ENCODE data around the gene RBFOX2. TPM values are rescaled to one million over a fixed set of nuclear protein-coding genes. Genes with fewer than 3 reads are reported as not detected.
"Not testable (repeated sequence)": the region's sequence is repeated elsewhere in the genome, so short reads cannot be mapped to it uniquely, and the experiment has no call there.

RBFOX2 gene
- total RNA-seq, 1 experiment from 2014 or later: 61.5 TPM

GRCh38 chr22:36015155-36015810 is 13.3 kb downstream of the RBFOX2 start:
- in situ Hi-C loops (cut with HindIII; ENCODE audit: low pct_unique_long_range_greater_than_20kb, low sequenced_read_pairs): no loop called here
- DNase-seq (ENCODE audit: low read depth): no peak

- in situ Hi-C loops (cut with HindIII; ENCODE audit: low pct_unique_long_range_greater_than_20kb, low sequenced_read_pairs): no loop called here
- no peak for DNase-seq (ENCODE audit: low read depth)
Measured at GRCh38 chr22:36014546-36015074, 14.0 kb downstream of the RBFOX2 start.

- in situ Hi-C loops (cut with HindIII; ENCODE audit: low pct_unique_long_range_greater_than_20kb, low sequenced_read_pairs): no loop called here
- no peak for DNase-seq (ENCODE audit: low read depth)
Measured at GRCh38 chr22:36012332-36012731, 16.3 kb downstream of the RBFOX2 start.

GRCh38 chr22:36010882-36011281 is 17.7 kb downstream of the RBFOX2 start:
- peak; percentile 16 for DNase-seq (ENCODE audit: low read depth)
- in situ Hi-C loops (cut with HindIII; ENCODE audit: low pct_unique_long_range_greater_than_20kb, low sequenced_read_pairs): no loop called here

GRCh38 chr22:36010090-36010489 is 18.5 kb downstream of the RBFOX2 start:
- no peak for DNase-seq (ENCODE audit: low read depth)
- in situ Hi-C loops (cut with HindIII; ENCODE audit: low pct_unique_long_range_greater_than_20kb, low sequenced_read_pairs): no loop called here

GRCh38 chr22:36009085-36009484 is 19.5 kb downstream of the RBFOX2 start:
- DNase-seq (ENCODE audit: low read depth): peak; percentile 10
- in situ Hi-C loops (cut with HindIII; ENCODE audit: low pct_unique_long_range_greater_than_20kb, low sequenced_read_pairs): no loop called here

- DNase-seq (ENCODE audit: low read depth): no peak
- in situ Hi-C loops (cut with HindIII; ENCODE audit: low pct_unique_long_range_greater_than_20kb, low sequenced_read_pairs): no loop called here
Measured at GRCh38 chr22:36008565-36008964, 20.1 kb downstream of the RBFOX2 start.

GRCh38 chr22:36008131-36008530 is 20.5 kb downstream of the RBFOX2 start:
- in situ Hi-C loops (cut with HindIII; ENCODE audit: low pct_unique_long_range_greater_than_20kb, low sequenced_read_pairs): no loop called here
- DNase-seq (ENCODE audit: low read depth): no peak

- in situ Hi-C loops (cut with HindIII; ENCODE audit: low pct_unique_long_range_greater_than_20kb, low sequenced_read_pairs): no loop called here
- DNase-seq (ENCODE audit: low read depth): no peak
Measured at GRCh38 chr22:36003972-36004674, 24.5 kb downstream of the RBFOX2 start.

GRCh38 chr22:36002718-36003260 is 25.8 kb downstream of the RBFOX2 start:
- no peak for DNase-seq (ENCODE audit: low read depth)
- in situ Hi-C loops (cut with HindIII; ENCODE audit: low pct_unique_long_range_greater_than_20kb, low sequenced_read_pairs): no loop called here

- no peak for DNase-seq (ENCODE audit: low read depth)
- in situ Hi-C loops (cut with HindIII; ENCODE audit: low pct_unique_long_range_greater_than_20kb, low sequenced_read_pairs): no loop called here
Measured at GRCh38 chr22:36002084-36002483, 26.5 kb downstream of the RBFOX2 start.

GRCh38 chr22:35998748-35999147 is 29.9 kb downstream of the RBFOX2 start:
- in situ Hi-C loops (cut with HindIII; ENCODE audit: low pct_unique_long_range_greater_than_20kb, low sequenced_read_pairs): no loop called here
- DNase-seq (ENCODE audit: low read depth): no peak

- no peak for DNase-seq (ENCODE audit: low read depth)
Measured at GRCh38 chr22:35997438-35997837, 31.2 kb downstream of the RBFOX2 start.

GRCh38 chr22:35996596-35996995 is 32.0 kb downstream of the RBFOX2 start:
- in situ Hi-C loops (cut with HindIII; ENCODE audit: low pct_unique_long_range_greater_than_20kb, low sequenced_read_pairs): no loop called here
- no peak for DNase-seq (ENCODE audit: low read depth)

More at GRCh38 chr22:35997438-35997837, 31.2 kb downstream of the RBFOX2 start:
- in situ Hi-C loops (cut with HindIII; ENCODE audit: low pct_unique_long_range_greater_than_20kb, low sequenced_read_pairs): no loop called here

- in situ Hi-C loops (cut with HindIII; ENCODE audit: low pct_unique_long_range_greater_than_20kb, low sequenced_read_pairs): no loop called here
- no peak for DNase-seq (ENCODE audit: low read depth)
Measured at GRCh38 chr22:35995772-35996171, 32.9 kb downstream of the RBFOX2 start.

- in situ Hi-C loops (cut with HindIII; ENCODE audit: low pct_unique_long_range_greater_than_20kb, low sequenced_read_pairs): no loop called here
Measured at GRCh38 chr22:35995348-35995747, 33.3 kb downstream of the RBFOX2 start.

GRCh38 chr22:35993727-35994126 is 34.9 kb downstream of the RBFOX2 start:
- in situ Hi-C loops (cut with HindIII; ENCODE audit: low pct_unique_long_range_greater_than_20kb, low sequenced_read_pairs); DNase-seq (ENCODE audit: low read depth): not testable (repeated sequence)

More at GRCh38 chr22:35995348-35995747, 33.3 kb downstream of the RBFOX2 start:
- no peak for DNase-seq (ENCODE audit: low read depth)

- in situ Hi-C loops (cut with HindIII; ENCODE audit: low pct_unique_long_range_greater_than_20kb, low sequenced_read_pairs): no loop called here
- DNase-seq (ENCODE audit: low read depth): no peak
Measured at GRCh38 chr22:35993048-35993714, 35.4 kb downstream of the RBFOX2 start.

- DNase-seq (ENCODE audit: low read depth): no peak
- in situ Hi-C loops (cut with HindIII; ENCODE audit: low pct_unique_long_range_greater_than_20kb, low sequenced_read_pairs): no loop called here
Measured at GRCh38 chr22:35991168-35991567, 37.5 kb downstream of the RBFOX2 start.

All from Caki2 (cell line).